OCI-LY7 (cell line): Measurements from ENCODE around the gene ODC1.

Experiments
- CTCF ChIP-seq: fragments of 200-600 bp; sonication (generic); conservative IDR thresholded peaks from 2 replicates; pipeline ENCODE4 v1.5.1; 2014; ENCODE audit warnings: mild to moderate bottlenecking, antibody characterized with exemption, low read length, moderate library complexity, mixed read lengths
- EZH2phosphoT487 ChIP-seq: fragments of 200-600 bp; sonication (generic); IDR thresholded peaks from 2 replicates; pipeline ENCODE4 v1.6.1; 2018; ENCODE audit warnings: low read depth, borderline replicate concordance, mild to moderate bottlenecking, mixed run types, antibody characterized with exemption, low read length, moderate library complexity, mixed read lengths

- TF ChIP-seq CTCF (no peak), EZH2phosphoT487 (no peak)
Observed at GRCh38 chr2:10404324-10405143, 43.6 kb downstream of the ODC1 start.
